K562 (cell line): ENCODE data around the gene RBFOX1.

Experiments
- CBFB ChIP-seq: sonication (generic); formaldehyde crosslinking; IDR thresholded peaks from 2 replicates; pipeline ENCODE4 v1.4.0; 2020; ENCODE audit warnings: mild to moderate bottlenecking, missing genetic modification reagents
- CTCF ChIP-seq, 3 experiments: IDR thresholded peaks in 2 of 3; conservative IDR thresholded peaks in 1 of 3; 2 replicates each; pipeline ENCODE4 v1.5.1; 2011 to 2012; ENCODE audit warnings: low read length in 3 of 3, mild to moderate bottlenecking in 3 of 3, control low read depth in 2 of 3, improper control_type of control experiment in 1 of 3, inconsistent platforms in 1 of 3, low read depth in 1 of 3, mixed read lengths in 1 of 3, moderate library complexity in 1 of 3; ENCODE audit not compliant: insufficient read depth in 2 of 3
- DNMT1 ChIP-seq: fragments of 450-650 bp; IDR thresholded peaks from 2 replicates; pipeline ENCODE4 v1.6.1; 2016; ENCODE audit warnings: antibody characterized with exemption, mild to moderate bottlenecking
- EZH2 ChIP-seq: IDR thresholded peaks from 2 replicates; pipeline ENCODE4 v1.6.1; 2012; ENCODE audit warnings: low read depth, mild to moderate bottlenecking, inconsistent platforms, low read length, borderline replicate concordance
- FOXA1 ChIP-seq: fragments of 450-650 bp; IDR thresholded peaks from 2 replicates; pipeline ENCODE4 v1.6.1; 2016; ENCODE audit warnings: mild to moderate bottlenecking, borderline replicate concordance
- NFYB ChIP-seq: IDR thresholded peaks from 2 replicates; pipeline ENCODE4 v1.6.1; 2011; ENCODE audit warnings: mild to moderate bottlenecking, moderate library complexity; ENCODE audit not compliant: insufficient read length; ENCODE audit errors: extremely low read depth
- SMARCA5 ChIP-seq: fragments of 450-650 bp; IDR thresholded peaks from 2 replicates; pipeline ENCODE4 v1.6.1; 2016
- SP1 ChIP-seq: sonication (generic); formaldehyde crosslinking; IDR thresholded peaks from 2 replicates; pipeline ENCODE4 v1.8.1; 2022; ENCODE audit warnings: mild to moderate bottlenecking, missing genetic modification reagents
- TCF3 ChIP-seq: sonication (generic); formaldehyde crosslinking; IDR thresholded peaks from 2 replicates; pipeline ENCODE4 v1.4.0; 2020; ENCODE audit warnings: mild to moderate bottlenecking, missing genetic modification reagents

- TF ChIP-seq EZH2, result no peak
- no peak for TF ChIP-seq SP1 (CRISPR knock-in tag)
- TF ChIP-seq DNMT1, result no peak
- TF ChIP-seq CBFB (CRISPR knock-in tag), result no peak
- no peak for TF ChIP-seq TCF3 (CRISPR knock-in tag)
- TF ChIP-seq CTCF (IDR thresholded peaks at IDR 0.05 in 2 of 3, conservative IDR thresholded peaks at IDR 0.05 in 1 of 3; ENCODE audit: insufficient read depth in 2 of 3, low read depth in 1 of 3, low read length in 3 of 3), result no peak
- no peak for TF ChIP-seq FOXA1
- TF ChIP-seq NFYB, result no peak
- TF ChIP-seq SMARCA5, result no peak
Observed at GRCh38 chr16:7614021-7614795, 281.6 kb downstream of the RBFOX1 start.
